CD14-positive monocyte (primary cell): ENCODE measurements around the gene NQO1. TPM values are rescaled to one million over a fixed set of nuclear protein-coding genes. Genes with fewer than 3 reads are reported as not detected.

ENCODE experiments used
- DNase-seq, 3 donors: peaks; one replicate each; pipeline ENCODE4 v3.0.0-alpha.2; 2011 to 2022
- H2AFZ ChIP-seq: 2 replicates; pipeline ENCODE4 v1.6.0; 2012; ENCODE audit warnings: mild to moderate bottlenecking, low read depth, low read length, inconsistent platforms; ENCODE audit not compliant: insufficient read depth, poor library complexity, severe bottlenecking
- H3K27ac ChIP-seq, 2 donors: 1 replicate in 1 of 2; 2 replicates in 1 of 2; pipeline ENCODE4 v1.5.1; 2012 to 2013; ENCODE audit warnings: low read length in 2 of 2, control low read depth in 1 of 2, inconsistent platforms in 1 of 2, low read depth in 1 of 2, mild to moderate bottlenecking in 1 of 2
- H3K27me3 ChIP-seq, 2 donors: one replicate each; pipeline versions ENCODE4 v1.6.0 to v1.6.1; 2011 to 2013; ENCODE audit warnings: low read length in 2 of 2; ENCODE audit not compliant: control insufficient read depth in 2 of 2, insufficient read depth in 2 of 2
- H3K36me3 ChIP-seq, 2 donors: replicated peaks in 1 of 2; 1 replicate in 1 of 2; 2 replicates in 1 of 2; pipeline versions ENCODE4 v1.5.1 to v1.6.1; 2012 to 2013; ENCODE audit warnings: low read length in 2 of 2, control low read depth in 1 of 2, inconsistent platforms in 1 of 2, mild to moderate bottlenecking in 1 of 2; ENCODE audit not compliant: insufficient read depth in 2 of 2, control insufficient read depth in 1 of 2
- H3K4me1 ChIP-seq, 2 donors: 1 replicate in 1 of 2; 2 replicates in 1 of 2; pipeline versions ENCODE4 v1.5.1 to v1.6.1; 2012 to 2013; ENCODE audit warnings: low read length in 2 of 2, control low read depth in 1 of 2, inconsistent platforms in 1 of 2, mild to moderate bottlenecking in 1 of 2, moderate library complexity in 1 of 2; ENCODE audit not compliant: insufficient read depth in 2 of 2, control insufficient read depth in 1 of 2
- H3K4me2 ChIP-seq: replicated peaks from 2 replicates; pipeline ENCODE3; 2012; ENCODE audit warnings: low read length, moderate library complexity, mild to moderate bottlenecking; ENCODE audit not compliant: poor library complexity, severe bottlenecking; ENCODE audit errors: extremely low read depth
- H3K4me3 ChIP-seq, 3 experiments: fragments of 200-600 bp in 1 of 3; sonication (generic) in 1 of 3; replicated peaks in 1 of 3; 1 replicate in 2 of 3; 2 replicates in 1 of 3; pipeline ENCODE4 v1.5.1; 2011 to 2013; ENCODE audit warnings: low read length in 3 of 3, mild to moderate bottlenecking in 3 of 3, control low read depth in 2 of 3, low read depth in 2 of 3, inconsistent platforms in 1 of 3, moderate library complexity in 1 of 3
- H3K79me2 ChIP-seq: 2 replicates; pipeline ENCODE4 v1.6.0; 2012; ENCODE audit warnings: mild to moderate bottlenecking, control low read depth, inconsistent platforms, low read length, moderate library complexity; ENCODE audit not compliant: insufficient read depth
- H3K9ac ChIP-seq: 2 replicates; pipeline ENCODE4 v1.6.0; 2017; ENCODE audit warnings: low read length, mild to moderate bottlenecking; ENCODE audit not compliant: insufficient read depth, poor library complexity, severe bottlenecking
- H3K9me3 ChIP-seq, 2 donors: replicated peaks in 1 of 2; 1 replicate in 1 of 2; 2 replicates in 1 of 2; pipeline versions ENCODE4 v1.5.1 to v1.6.1; 2012 to 2013; ENCODE audit warnings: low read length in 2 of 2, control low read depth in 1 of 2; ENCODE audit not compliant: control insufficient read depth in 1 of 2, insufficient read depth in 1 of 2
- H4K20me1 ChIP-seq: 2 replicates; pipeline ENCODE4 v1.6.0; 2012; ENCODE audit warnings: mild to moderate bottlenecking, low read length, control low read depth, moderate library complexity; ENCODE audit not compliant: insufficient read depth
- H3K27ac Mint-ChIP-seq, 7 donors: one replicate each; pipeline ENCODE4 v1.8.0; 2020; ENCODE audit warnings: mild to moderate bottlenecking in 7 of 7, mixed read lengths in 7 of 7, moderate library complexity in 6 of 7, inconsistent platforms in 2 of 7
- H3K27me3 Mint-ChIP-seq, 3 donors: one replicate each; pipeline ENCODE4 v1.8.0; 2021 to 2022; ENCODE audit warnings: low read depth in 3 of 3, mild to moderate bottlenecking in 3 of 3, mixed read lengths in 3 of 3, moderate library complexity in 3 of 3, inconsistent platforms in 1 of 3
- H3K36me3 Mint-ChIP-seq, 2 donors: one replicate each; pipeline ENCODE4 v1.8.0; 2020; ENCODE audit warnings: mixed read lengths in 2 of 2, inconsistent platforms in 1 of 2, mild to moderate bottlenecking in 1 of 2
- H3K4me1 Mint-ChIP-seq: one replicate; pipeline ENCODE4 v1.8.0; 2020; ENCODE audit warnings: mild to moderate bottlenecking, mixed read lengths
- H3K4me3 Mint-ChIP-seq, 2 donors: one replicate each; pipeline ENCODE4 v1.8.0; 2020; ENCODE audit warnings: mild to moderate bottlenecking in 2 of 2, mixed read lengths in 2 of 2, moderate library complexity in 1 of 2
- H3K9me3 Mint-ChIP-seq, 7 donors: one replicate each; pipeline ENCODE4 v1.8.0; 2020 to 2022; ENCODE audit warnings: mixed read lengths in 7 of 7, mild to moderate bottlenecking in 6 of 7, moderate library complexity in 6 of 7, inconsistent platforms in 2 of 7
- WGBS: methylation state at CpG from one replicate; pipeline ENCODE4 v1.1.5; 2013; ENCODE audit warnings: missing lambda C conversion rate; ENCODE audit not compliant: insufficient coverage; 5-methylcytosine and 5-hydroxymethylcytosine counted together
- intact Hi-C, 2 donors: fragments of 100-400 bp; cut with micrococcal nuclease; formaldehyde crosslinking; loops; one replicate each; pipeline versions ENCODE4 v1.15.0 to v1.15.1; 2023
- polyA plus RNA-seq, 3 donors: library from polyadenylated mRNA; depleted of rRNA in 1 of 3; unstranded in 2 of 3; stranded (reverse) in 1 of 3; fragments of 300-500 nt in 2 of 3; fragments of >200 nt in 1 of 3; fragmentation: Illumina TruSeq in 2 of 3; gene quantifications; 1 replicate in 2 of 3; 2 replicates in 1 of 3; pipeline ENCODE4 v1.2.3, GENCODE V29; 2012 to 2021
- TF ChIP-seq, protein P1 (sequence below): fragments of 200-600 bp; IDR thresholded peaks from one replicate; pipeline ENCODE4 v1.8.0; 2022; ENCODE audit warnings: antibody characterized with exemption, mild to moderate bottlenecking

NQO1 gene
- polyA plus RNA-seq, 3 donors = 0.51 to 3.9 (median 3.0) TPM

- peaks cover 0 to 6% of the 10 kb centered on the region in 2 donors for H3K36me3 ChIP-seq
- TF ChIP-seq, protein P1, sequence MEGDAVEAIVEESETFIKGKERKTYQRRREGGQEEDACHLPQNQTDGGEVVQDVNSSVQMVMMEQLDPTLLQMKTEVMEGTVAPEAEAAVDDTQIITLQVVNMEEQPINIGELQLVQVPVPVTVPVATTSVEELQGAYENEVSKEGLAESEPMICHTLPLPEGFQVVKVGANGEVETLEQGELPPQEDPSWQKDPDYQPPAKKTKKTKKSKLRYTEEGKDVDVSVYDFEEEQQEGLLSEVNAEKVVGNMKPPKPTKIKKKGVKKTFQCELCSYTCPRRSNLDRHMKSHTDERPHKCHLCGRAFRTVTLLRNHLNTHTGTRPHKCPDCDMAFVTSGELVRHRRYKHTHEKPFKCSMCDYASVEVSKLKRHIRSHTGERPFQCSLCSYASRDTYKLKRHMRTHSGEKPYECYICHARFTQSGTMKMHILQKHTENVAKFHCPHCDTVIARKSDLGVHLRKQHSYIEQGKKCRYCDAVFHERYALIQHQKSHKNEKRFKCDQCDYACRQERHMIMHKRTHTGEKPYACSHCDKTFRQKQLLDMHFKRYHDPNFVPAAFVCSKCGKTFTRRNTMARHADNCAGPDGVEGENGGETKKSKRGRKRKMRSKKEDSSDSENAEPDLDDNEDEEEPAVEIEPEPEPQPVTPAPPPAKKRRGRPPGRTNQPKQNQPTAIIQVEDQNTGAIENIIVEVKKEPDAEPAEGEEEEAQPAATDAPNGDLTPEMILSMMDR = no peak
- no peak overlapping the region for H3K4me2 ChIP-seq
- Mint-ChIP-seq H3K9me3 (no peaks in the 10 kb centered on the region), H3K27me3 (peaks cover 0 to 2% (median 0%) of the 10 kb centered on the region in 3 donors), H3K4me3 (no peak overlapping the region), H3K4me1 (no peaks in the 10 kb centered on the region), H3K36me3 (peaks cover 8 to 17% of the 10 kb centered on the region in 2 donors), H3K27ac (no peak overlapping the region)
- no peak overlapping the region for H3K4me3 ChIP-seq
- H3K9ac ChIP-seq = no peak overlapping the region
- H3K4me1 ChIP-seq = no peaks in the 10 kb centered on the region
- WGBS = 100% methylated on average over 3 of the region's 9 CpGs
- no peak overlapping the region for H3K27ac ChIP-seq
- intact Hi-C loops = loop anchor here in 1 of 2 donors (5.0 kb wide), 1 partner anchor 39 kb away; the partner anchor contains the start of gene NOB1
- DNase-seq = no peak
- H3K79me2 ChIP-seq = no peaks in the 10 kb centered on the region
- H3K9me3 ChIP-seq = no peaks in the 10 kb centered on the region
- H3K27me3 ChIP-seq = no peaks in the 10 kb centered on the region
- H2AFZ ChIP-seq = no peak overlapping the region
- no peaks in the 10 kb centered on the region for H4K20me1 ChIP-seq
Observed at GRCh38 chr16:69712914-69713581, 13.3 kb downstream of the NQO1 start.

DNA sequence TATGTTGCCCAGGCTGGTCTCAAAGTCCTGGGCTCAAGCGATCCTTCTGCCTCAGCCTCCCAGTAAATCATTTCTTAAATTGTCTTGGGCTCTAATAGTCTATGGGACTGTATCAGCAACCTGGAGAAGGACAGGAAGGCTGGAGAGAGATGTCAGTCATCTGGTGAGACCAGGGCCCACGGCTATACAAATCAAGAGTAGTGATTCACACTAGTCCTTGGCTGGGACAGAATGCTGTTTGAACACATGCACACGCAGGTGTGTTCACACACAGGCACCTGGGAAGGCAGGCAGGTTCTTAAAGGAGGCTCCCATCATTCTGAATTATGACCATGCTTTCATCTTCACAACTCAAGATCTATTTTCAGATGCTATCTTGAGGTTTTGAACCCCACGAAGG is 14.1 kb downstream of the NQO1 start:
- no peak overlapping the region for H3K27ac Mint-ChIP-seq
- 100% methylated on average over 3 of the region's 4 CpGs for WGBS

More for the DNA sequence above, 14.1 kb downstream of the NQO1 start:
- H3K9me3 ChIP-seq = no peaks in the 10 kb centered on the region
- no peaks in the 10 kb centered on the region for H4K20me1 ChIP-seq
- no peaks in the 10 kb centered on the region for H3K9me3 Mint-ChIP-seq
- DNase-seq = no peak
- no peak overlapping the region for H3K4me2 ChIP-seq
- H3K27me3 Mint-ChIP-seq = peaks cover 0 to 2% (median 0%) of the 10 kb centered on the region in 3 donors
- TF ChIP-seq, protein P1 = no peak
- H3K36me3 ChIP-seq = peaks cover 0 to 6% of the 10 kb centered on the region in 2 donors
- no peak overlapping the region for H3K4me3 Mint-ChIP-seq
- H3K4me1 Mint-ChIP-seq = no peaks in the 10 kb centered on the region
- H3K27ac ChIP-seq = no peak overlapping the region
- H3K9ac ChIP-seq = no peak overlapping the region
- no peak overlapping the region for H3K4me3 ChIP-seq
- intact Hi-C loops = loop anchor here in 1 of 2 donors (5.0 kb wide), 1 partner anchor 40 kb away; the partner anchor contains the start of gene NOB1
- no peak overlapping the region for H2AFZ ChIP-seq
- peaks cover 10 to 19% of the 10 kb centered on the region in 2 donors for H3K36me3 Mint-ChIP-seq
- no peaks in the 10 kb centered on the region for H3K79me2 ChIP-seq
- H3K27me3 ChIP-seq = no peaks in the 10 kb centered on the region
- H3K4me1 ChIP-seq = no peaks in the 10 kb centered on the region
